OCI-LY7 (cell line): ENCODE results near the gene RINL. TPM values are rescaled to one million over a fixed set of nuclear protein-coding genes. Genes with fewer than 3 reads are reported as not detected.

Source experiments
- Bru-seq: library from RNA; stranded (reverse); fragments of 400-500 nt; gene quantifications from one replicate; lab custom pipeline; 2021; lab: Mats Ljungman, UMichigan
- BruChase-seq, 2 experiments: library from RNA; stranded (reverse); fragments of 400-500 nt; gene quantifications; one replicate each; lab custom pipeline; 2021; lab: Mats Ljungman, UMichigan
- BruUV-seq: library from RNA; stranded (reverse); fragments of 400-500 nt; replicated peaks from 2 replicates; lab custom pipeline; 2021; lab: Mats Ljungman, UMichigan
- CTCF ChIA-PET: fragments of 300-600 bp; sonication (Branson Sonifier 250); formaldehyde crosslinking; loops from one replicate; lab custom pipeline; 2022; ENCODE audit warnings: antibody characterized with exemption; ENCODE audit not compliant: unreplicated experiment; lab: Charles Lee
- POLR2A ChIA-PET: fragments of 300-600 bp; sonication (Branson Sonifier 250); formaldehyde crosslinking; loops from one replicate; lab custom pipeline; 2022; ENCODE audit warnings: antibody characterized with exemption; lab: Charles Lee
- DNase-seq: peaks from one replicate; pipeline ENCODE4 v3.0.0-alpha.2; 2015; ENCODE audit warnings: low spot score
- H2AFZ ChIP-seq: fragments of 200-600 bp; sonication (generic), shearing (Covaris generic); 2 replicates; pipeline ENCODE4 v1.6.1; 2014; ENCODE audit warnings: mild to moderate bottlenecking, antibody characterized with exemption, low read length, moderate library complexity
- H3K27ac ChIP-seq: fragments of 200-600 bp; sonication (generic); 2 replicates; pipeline ENCODE4 v1.5.1; 2014; ENCODE audit warnings: mixed run types, low read depth, mild to moderate bottlenecking, moderate library complexity, low read length, inconsistent platforms; ENCODE audit not compliant: poor library complexity, severe bottlenecking
- H3K36me3 ChIP-seq: fragments of 200-600 bp; sonication (generic); 2 replicates; pipeline ENCODE4 v1.6.1; 2014; ENCODE audit warnings: mild to moderate bottlenecking, antibody characterized with exemption, low read length, moderate library complexity, mixed read lengths; ENCODE audit not compliant: insufficient read depth
- H3K4me1 ChIP-seq: fragments of 200-600 bp; sonication (generic); 2 replicates; pipeline ENCODE4 v1.5.1; 2014; ENCODE audit warnings: mild to moderate bottlenecking, low read length; ENCODE audit not compliant: insufficient read depth, poor library complexity, severe bottlenecking
- H3K4me2 ChIP-seq: fragments of 200-600 bp; sonication (generic); 2 replicates; pipeline ENCODE4 v1.6.1; 2014; ENCODE audit warnings: mild to moderate bottlenecking, low read length
- H3K4me3 ChIP-seq: fragments of 200-600 bp; sonication (generic); 2 replicates; pipeline ENCODE4 v1.5.1; 2014; ENCODE audit warnings: mild to moderate bottlenecking, low read depth, low read length; ENCODE audit not compliant: poor library complexity, severe bottlenecking
- H3K79me2 ChIP-seq: fragments of 200-600 bp; sonication (generic); 2 replicates; pipeline ENCODE4 v1.6.1; 2016; ENCODE audit warnings: low read depth, mild to moderate bottlenecking, low read length, moderate library complexity, mixed read lengths; ENCODE audit not compliant: insufficient read depth
- H3K9me2 ChIP-seq: fragments of 200-600 bp; sonication (generic); 2 replicates; pipeline ENCODE4 v1.6.1; 2016; ENCODE audit warnings: mild to moderate bottlenecking, low read length, mixed read lengths; ENCODE audit not compliant: insufficient read depth
- H3K9me3 ChIP-seq: fragments of 200-600 bp; sonication (generic); 2 replicates; pipeline ENCODE4 v1.6.1; 2014; ENCODE audit warnings: mild to moderate bottlenecking, mixed run types, low read length, mixed read lengths
- H4K20me1 ChIP-seq: fragments of 200-600 bp; sonication (generic); 2 replicates; pipeline ENCODE4 v1.6.1; 2014; ENCODE audit warnings: mild to moderate bottlenecking, antibody characterized with exemption, low read length, moderate library complexity, mixed read lengths; ENCODE audit not compliant: insufficient read depth
- EZH2phosphoT487 ChIP-seq: fragments of 200-600 bp; sonication (generic); IDR thresholded peaks from 2 replicates; pipeline ENCODE4 v1.6.1; 2018; ENCODE audit warnings: low read depth, borderline replicate concordance, mild to moderate bottlenecking, mixed run types, antibody characterized with exemption, low read length, moderate library complexity, mixed read lengths
- intact Hi-C: fragments of 100-400 bp; cut with micrococcal nuclease; formaldehyde crosslinking; loops from one replicate; pipeline ENCODE4 v1.10.0; 2022; ENCODE audit not compliant: unreplicated experiment
- long read RNA-seq: library from polyadenylated mRNA; stranded (forward); transcript quantifications from one replicate; pipeline ENCODE4 v2.0.0, GENCODE V29; 2022
- total RNA-seq, 2 experiments: library from RNA; depleted of rRNA in 1 of 2; stranded (reverse); fragments of >200 nt in 1 of 2; shearing (Covaris generic) in 1 of 2; gene quantifications; 2 replicates each; pipeline ENCODE4 v1.2.3, GENCODE V29; 2014 to 2022
- TF ChIP-seq, protein P1 (sequence below): fragments of 200-600 bp; sonication (generic); conservative IDR thresholded peaks from 2 replicates; pipeline ENCODE4 v1.5.1; 2014; ENCODE audit warnings: mild to moderate bottlenecking, antibody characterized with exemption, low read length, moderate library complexity, mixed read lengths

RINL gene
- total RNA-seq (2014; rRNA removed; shearing (Covaris generic)) (26.3 and 33.3 TPM in 2 replicates), total RNA-seq (2022) (38.4 and 42.1 TPM in 2 replicates), Bru-seq, nascent RNA (percentile 50 among the genes with signal in this experiment), BruChase-seq, experiment 1, labeled RNA remaining after a 6-hour chase (percentile 51 among the genes with signal in this experiment), BruChase-seq, experiment 2, labeled RNA remaining after a 2-hour chase (percentile 49 among the genes with signal in this experiment)
- long read RNA-seq, partial matches to known transcripts, result 4 of 13 reads
- long read RNA-seq, other reads (novel, unspliced or antisense), result 9 of 13 reads

GRCh38 chr19:38877781-38878574 lies at the start of gene RINL:
Gene RINL, minus strand, starts transcription at chr19:38878275. Its CDS starts 1,533 bp downstream, at chr19:38876742.
- peak within 1 kb of the TSS; percentile 94 for H3K4me2 ChIP-seq
- POLR2A ChIA-PET, result interaction anchor here (0.6 to 2.1 kb wide), 8 partner anchors 14 to 339 kb away, joined by 3 to 10 read pairs (median 4); no protein-coding TSS in a partner anchor
- peak within 1 kb of the TSS; percentile 90 for H3K27ac ChIP-seq
- no peaks in the 10 kb centered on the region for H3K9me3 ChIP-seq
- H2AFZ ChIP-seq, result peak within 1 kb of the TSS; percentile 40; the same call in 1 of the 2 replicates
- no peaks in the 10 kb centered on the region for H3K79me2 ChIP-seq
- H3K9me2 ChIP-seq, result no peaks in the 10 kb centered on the region
- peak within 1 kb of the TSS; percentile 65 for H3K4me3 ChIP-seq
- DNase-seq, result peak; percentile 87
- TF ChIP-seq, protein P1, sequence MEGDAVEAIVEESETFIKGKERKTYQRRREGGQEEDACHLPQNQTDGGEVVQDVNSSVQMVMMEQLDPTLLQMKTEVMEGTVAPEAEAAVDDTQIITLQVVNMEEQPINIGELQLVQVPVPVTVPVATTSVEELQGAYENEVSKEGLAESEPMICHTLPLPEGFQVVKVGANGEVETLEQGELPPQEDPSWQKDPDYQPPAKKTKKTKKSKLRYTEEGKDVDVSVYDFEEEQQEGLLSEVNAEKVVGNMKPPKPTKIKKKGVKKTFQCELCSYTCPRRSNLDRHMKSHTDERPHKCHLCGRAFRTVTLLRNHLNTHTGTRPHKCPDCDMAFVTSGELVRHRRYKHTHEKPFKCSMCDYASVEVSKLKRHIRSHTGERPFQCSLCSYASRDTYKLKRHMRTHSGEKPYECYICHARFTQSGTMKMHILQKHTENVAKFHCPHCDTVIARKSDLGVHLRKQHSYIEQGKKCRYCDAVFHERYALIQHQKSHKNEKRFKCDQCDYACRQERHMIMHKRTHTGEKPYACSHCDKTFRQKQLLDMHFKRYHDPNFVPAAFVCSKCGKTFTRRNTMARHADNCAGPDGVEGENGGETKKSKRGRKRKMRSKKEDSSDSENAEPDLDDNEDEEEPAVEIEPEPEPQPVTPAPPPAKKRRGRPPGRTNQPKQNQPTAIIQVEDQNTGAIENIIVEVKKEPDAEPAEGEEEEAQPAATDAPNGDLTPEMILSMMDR, result no peak
- TF ChIP-seq EZH2phosphoT487, result no peak
- peaks cover 26% of the 10 kb centered on the region for H3K4me1 ChIP-seq
- CTCF ChIA-PET, result interaction anchor here (0.6 to 1.5 kb wide), 4 partner anchors 9 to 155 kb away, joined by 3 to 7 read pairs (median 5); no protein-coding TSS in a partner anchor
- no peaks in the 10 kb centered on the region for H4K20me1 ChIP-seq
- BruUV-seq, result no TSS peak
- H3K36me3 ChIP-seq, result no peaks in the 10 kb centered on the region
- intact Hi-C loops, result no loop called here

GRCh38 chr19:38924388-38924787 lies 46.3 kb upstream of the RINL start:
- no TSS peak for BruUV-seq
- DNase-seq, result no peak
- Histone ChIP-seq H4K20me1 (no peaks in the 10 kb centered on the region), H3K79me2 (peaks cover 19% of the 10 kb centered on the region), H2AFZ (no peak overlapping the region), H3K36me3 (peaks cover 48% of the 10 kb centered on the region), H3K9me2 (no peaks in the 10 kb centered on the region), H3K4me1 (peaks cover 9% of the 10 kb centered on the region), H3K9me3 (no peaks in the 10 kb centered on the region), H3K27ac (no peak overlapping the region), H3K4me3 (no peak overlapping the region), H3K4me2 (no peak overlapping the region)
- ChIA-PET POLR2A (interaction anchor here (0.6 kb wide), 1 partner anchor 34 kb away, joined by 3 read pairs; no protein-coding TSS in a partner anchor), CTCF (no interaction called here)
- intact Hi-C loops, result no loop called here
- TF ChIP-seq, protein P1, result no peak
- TF ChIP-seq EZH2phosphoT487, result no peak
